Gastrocnemius medialis (tissue), 4 donors: ENCODE data around the gene FNTB. TPM values are rescaled to one million over a fixed set of nuclear protein-coding genes. Genes with fewer than 3 reads are reported as not detected.

Experiments used
- ATAC-seq, 2 donors: fragments of 150-250 bp; one replicate each; pipeline ENCODE4 v1.9.1; 2016
- DNase-seq, 2 donors: peaks; one replicate each; pipeline ENCODE4 v3.0.0-alpha.2; 2019
- H3K27ac ChIP-seq, 4 donors: fragments of 200-600 bp; sonication (generic); 1 replicate in 1 of 4; 2 replicates in 3 of 4; pipeline ENCODE4 v1.5.1; 2016 to 2018; ENCODE audit warnings: mild to moderate bottlenecking in 2 of 4, moderate library complexity in 1 of 4
- H3K27me3 ChIP-seq, 3 donors: fragments of 200-600 bp; sonication (generic) in 2 of 3; 1 replicate in 1 of 3; 2 replicates in 2 of 3; pipeline versions ENCODE4 v1.5.1 to v1.6.0; 2016 to 2019; ENCODE audit warnings: mild to moderate bottlenecking in 1 of 3, moderate library complexity in 1 of 3
- H3K36me3 ChIP-seq, 2 donors: fragments of 200-600 bp; sonication (generic) in 1 of 2; one replicate each; pipeline ENCODE4 v1.5.1; 2017 to 2018
- H3K4me1 ChIP-seq, 2 donors: fragments of 200-600 bp; sonication (generic) in 1 of 2; one replicate each; pipeline ENCODE4 v1.5.1; 2016 to 2017; ENCODE audit warnings: mild to moderate bottlenecking in 2 of 2
- H3K4me3 ChIP-seq, 4 donors: fragments of 200-600 bp; sonication (generic) in 3 of 4; 1 replicate in 1 of 4; 2 replicates in 3 of 4; pipeline ENCODE4 v1.5.1; 2016 to 2019; ENCODE audit warnings: mild to moderate bottlenecking in 2 of 4
- H3K9me3 ChIP-seq, 3 donors: fragments of 200-600 bp; sonication (generic) in 2 of 3; 1 replicate in 1 of 3; 2 replicates in 2 of 3; pipeline ENCODE4 v1.5.1; 2016 to 2019
- CTCF ChIP-seq, 5 experiments: fragments of 450-650 bp in 3 of 5; fragments of 200-600 bp in 2 of 5; sonication (generic) in 2 of 5; IDR thresholded peaks in 4 of 5; conservative IDR thresholded peaks in 1 of 5; 1 replicate in 4 of 5; 2 replicates in 1 of 5; pipeline ENCODE4 v1.5.1; 2016 to 2019; ENCODE audit warnings: antibody characterized with exemption in 5 of 5, mild to moderate bottlenecking in 3 of 5, moderate library complexity in 3 of 5
- POLR2A ChIP-seq, 2 donors: fragments of 450-650 bp; IDR thresholded peaks; one replicate each; pipeline ENCODE4 v1.6.1; 2017; ENCODE audit warnings: antibody characterized with exemption in 2 of 2, mild to moderate bottlenecking in 2 of 2, moderate library complexity in 2 of 2
- in situ Hi-C, 4 donors: fragments of 200-750 bp; cut with MboI; loops; one replicate each; pipeline versions ENCODE4 v1.15.0 to v1.8.0; 2017; ENCODE audit warnings: low sequenced_read_pairs in 4 of 4
- intact Hi-C: fragments of 100-400 bp; cut with DNase I; formaldehyde crosslinking; loops from one replicate; pipeline ENCODE4 v1.15.1; 2023; ENCODE audit warnings: low total_unique reads
- total RNA-seq, 4 donors: library from RNA; depleted of rRNA; stranded (reverse); fragments of >200 nt; gene quantifications; one replicate each; pipeline versions ENCODE4 v1.1.0 to v1.2.3, GENCODE V29; 2016

FNTB gene
- total RNA-seq, 4 donors from 2014 or later, result 6.1 to 40.6 (median 18.0) TPM

GRCh38 chr14:64943556-64943955, 43.1 kb upstream of the FNTB start:
- Histone ChIP-seq H3K27ac (no peak overlapping the region), H3K27me3 (no peaks in the 10 kb centered on the region), H3K4me1 (peaks cover 0 to 7% of the 10 kb centered on the region in 2 donors), H3K36me3 (peaks cover 0 to 20% of the 10 kb centered on the region in 2 donors), H3K9me3 (no peaks in the 10 kb centered on the region), H3K4me3 (no peak overlapping the region)
- intact Hi-C loops, result no loop called here
- ATAC-seq (no peak), DNase-seq (no peak)
- TF ChIP-seq POLR2A (IDR thresholded peaks at IDR 0.05), result no peak
- TF ChIP-seq CTCF (IDR thresholded peaks at IDR 0.05 in 4 of 5, conservative IDR thresholded peaks at IDR 0.05 in 1 of 5), result no peak
- in situ Hi-C loops, result no loop called here

- H3K36me3 ChIP-seq, result peaks cover 0 to 20% of the 10 kb centered on the region in 2 donors
- intact Hi-C loops, result no loop called here
- in situ Hi-C loops, result no loop called here
- peaks cover 0 to 12% of the 10 kb centered on the region in 2 donors for H3K4me1 ChIP-seq
- H3K27me3 ChIP-seq, result no peaks in the 10 kb centered on the region
- DNase-seq (no peak), ATAC-seq (no peak)
- H3K9me3 ChIP-seq, result no peaks in the 10 kb centered on the region
- no peak overlapping the region for H3K4me3 ChIP-seq
- no peak overlapping the region for H3K27ac ChIP-seq
- TF ChIP-seq POLR2A (IDR thresholded peaks at IDR 0.05) (no peak), CTCF (IDR thresholded peaks at IDR 0.05 in 4 of 5, conservative IDR thresholded peaks at IDR 0.05 in 1 of 5) (no peak)
Observed at GRCh38 chr14:64944041-64944440, 42.7 kb upstream of the FNTB start.

- Histone ChIP-seq H3K4me3 (no peak overlapping the region), H3K9me3 (no peaks in the 10 kb centered on the region), H3K27me3 (no peaks in the 10 kb centered on the region), H3K27ac (no peak overlapping the region), H3K36me3 (peaks cover 0 to 20% of the 10 kb centered on the region in 2 donors), H3K4me1 (peaks cover 3 to 16% of the 10 kb centered on the region in 2 donors)
- DNase-seq (no peak), ATAC-seq (no peak)
- in situ Hi-C loops, result no loop called here
- TF ChIP-seq CTCF (IDR thresholded peaks at IDR 0.05 in 4 of 5, conservative IDR thresholded peaks at IDR 0.05 in 1 of 5) (no peak), POLR2A (IDR thresholded peaks at IDR 0.05) (no peak)
- intact Hi-C loops, result no loop called here
Observed at GRCh38 chr14:64944861-64945260, 41.8 kb upstream of the FNTB start.

GRCh38 chr14:64945431-64946178, 41.1 kb upstream of the FNTB start:
- H3K4me3 ChIP-seq, result no peak overlapping the region
- intact Hi-C loops (no loop called here), in situ Hi-C loops (no loop called here)
- peaks cover 0 to 20% of the 10 kb centered on the region in 2 donors for H3K36me3 ChIP-seq
- no peak for DNase-seq
- H3K9me3 ChIP-seq, result no peaks in the 10 kb centered on the region
- H3K4me1 ChIP-seq, result peaks cover 10 to 24% of the 10 kb centered on the region in 2 donors
- TF ChIP-seq POLR2A (IDR thresholded peaks at IDR 0.05), result no peak
- no peak for TF ChIP-seq CTCF (IDR thresholded peaks at IDR 0.05 in 4 of 5, conservative IDR thresholded peaks at IDR 0.05 in 1 of 5)
- no peak overlapping the region for H3K27ac ChIP-seq
- no peak for ATAC-seq
- H3K27me3 ChIP-seq, result no peaks in the 10 kb centered on the region
